Measurements from ENCODE around the gene AKR1C8. TPM values are rescaled to one million over a fixed set of nuclear protein-coding genes. Genes with fewer than 3 reads are reported as not detected.
"Not testable (repeated sequence)": the region's sequence is repeated elsewhere in the genome, so short reads cannot be mapped to it uniquely, and the experiment has no call there.

The AKR1C8 gene
- total RNA-seq, 1 donor from 2014 or later, result 0.55 TPM

DNA sequence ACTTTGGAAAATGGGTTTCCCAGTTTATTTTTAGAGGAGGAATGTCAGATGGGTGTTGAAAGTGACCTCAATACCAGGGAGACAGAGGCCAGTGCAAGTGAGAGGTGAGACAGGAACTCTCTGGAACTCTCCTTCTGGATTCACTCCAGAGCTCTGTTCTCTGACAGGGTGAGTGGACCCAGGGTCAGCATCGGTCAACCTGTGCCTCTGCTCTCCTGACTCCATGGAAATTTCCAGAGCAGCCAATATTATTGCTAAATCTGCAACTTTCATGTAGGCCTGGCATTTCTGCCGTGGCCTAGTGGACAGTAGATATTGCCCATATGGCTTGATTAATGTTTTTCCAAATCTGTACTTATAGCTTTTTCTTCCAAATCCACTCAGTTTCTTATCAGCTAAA, 31.9 kb upstream of the AKR1C8 start:
- Histone ChIP-seq H3K9me3 (no peaks in the 10 kb centered on the region), H3K27ac (no peak overlapping the region), H3K27me3 (no peaks in the 10 kb centered on the region), H3K4me3 (no peak overlapping the region), H3K36me3 (no peaks in the 10 kb centered on the region), H3K4me1 (no peaks in the 10 kb centered on the region)
- no peak for DNase-seq
- ATAC-seq, result no peak
- TF ChIP-seq, protein P1, sequence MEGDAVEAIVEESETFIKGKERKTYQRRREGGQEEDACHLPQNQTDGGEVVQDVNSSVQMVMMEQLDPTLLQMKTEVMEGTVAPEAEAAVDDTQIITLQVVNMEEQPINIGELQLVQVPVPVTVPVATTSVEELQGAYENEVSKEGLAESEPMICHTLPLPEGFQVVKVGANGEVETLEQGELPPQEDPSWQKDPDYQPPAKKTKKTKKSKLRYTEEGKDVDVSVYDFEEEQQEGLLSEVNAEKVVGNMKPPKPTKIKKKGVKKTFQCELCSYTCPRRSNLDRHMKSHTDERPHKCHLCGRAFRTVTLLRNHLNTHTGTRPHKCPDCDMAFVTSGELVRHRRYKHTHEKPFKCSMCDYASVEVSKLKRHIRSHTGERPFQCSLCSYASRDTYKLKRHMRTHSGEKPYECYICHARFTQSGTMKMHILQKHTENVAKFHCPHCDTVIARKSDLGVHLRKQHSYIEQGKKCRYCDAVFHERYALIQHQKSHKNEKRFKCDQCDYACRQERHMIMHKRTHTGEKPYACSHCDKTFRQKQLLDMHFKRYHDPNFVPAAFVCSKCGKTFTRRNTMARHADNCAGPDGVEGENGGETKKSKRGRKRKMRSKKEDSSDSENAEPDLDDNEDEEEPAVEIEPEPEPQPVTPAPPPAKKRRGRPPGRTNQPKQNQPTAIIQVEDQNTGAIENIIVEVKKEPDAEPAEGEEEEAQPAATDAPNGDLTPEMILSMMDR (IDR thresholded peaks at IDR 0.05), result no peak
- intact Hi-C loops (cut with DNase I), result no loop called here

DNA sequence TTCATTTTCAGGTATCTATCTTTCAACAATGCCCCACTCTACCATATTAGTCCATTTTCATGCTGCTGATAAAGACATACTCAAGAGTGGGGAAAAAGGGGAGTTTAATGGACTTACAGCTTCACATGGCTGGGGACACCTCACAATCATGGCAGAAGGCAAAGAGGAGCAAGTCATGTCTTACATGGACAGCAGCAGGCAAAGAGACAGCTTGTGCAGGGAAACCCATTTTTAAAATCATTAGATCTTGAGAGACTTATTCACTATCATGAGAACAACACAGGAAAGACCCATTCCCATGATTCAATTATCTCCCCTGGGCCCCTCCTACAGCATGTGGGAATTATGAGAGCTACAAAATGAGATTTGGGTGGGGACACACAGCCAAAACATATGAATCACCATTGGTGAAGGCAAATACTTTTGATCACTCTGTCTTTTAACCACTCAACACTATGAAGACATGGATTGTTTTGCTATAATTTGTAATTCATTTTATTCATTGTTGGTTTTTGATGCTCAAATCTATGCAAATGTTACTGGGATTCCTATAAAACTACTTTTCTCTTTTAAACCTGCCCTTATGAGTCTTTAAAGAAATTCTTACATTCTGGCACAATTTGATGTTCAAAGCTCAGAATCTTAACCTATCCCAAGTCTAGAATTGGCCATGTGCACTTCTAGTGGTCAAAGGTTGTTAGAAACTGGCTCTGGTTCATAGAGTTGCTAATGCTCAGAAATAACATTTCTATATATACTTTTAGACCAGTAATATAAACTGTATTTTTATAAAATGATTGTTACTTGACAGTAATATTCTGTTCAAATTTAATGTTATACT, 27.0 kb upstream of the AKR1C8 start:
- no peaks in the 10 kb centered on the region for H3K27me3 ChIP-seq
- no peaks in the 10 kb centered on the region for H3K4me1 ChIP-seq
- ATAC-seq (no peak), DNase-seq (no peak)
- H3K4me3 ChIP-seq, result no peak overlapping the region
- no peaks in the 10 kb centered on the region for H3K36me3 ChIP-seq
- TF ChIP-seq, protein P1 (IDR thresholded peaks at IDR 0.05), result no peak
- H3K27ac ChIP-seq, result no peak overlapping the region
- H3K9me3 ChIP-seq, result no peaks in the 10 kb centered on the region
- intact Hi-C loops (cut with DNase I), result no loop called here

DNA sequence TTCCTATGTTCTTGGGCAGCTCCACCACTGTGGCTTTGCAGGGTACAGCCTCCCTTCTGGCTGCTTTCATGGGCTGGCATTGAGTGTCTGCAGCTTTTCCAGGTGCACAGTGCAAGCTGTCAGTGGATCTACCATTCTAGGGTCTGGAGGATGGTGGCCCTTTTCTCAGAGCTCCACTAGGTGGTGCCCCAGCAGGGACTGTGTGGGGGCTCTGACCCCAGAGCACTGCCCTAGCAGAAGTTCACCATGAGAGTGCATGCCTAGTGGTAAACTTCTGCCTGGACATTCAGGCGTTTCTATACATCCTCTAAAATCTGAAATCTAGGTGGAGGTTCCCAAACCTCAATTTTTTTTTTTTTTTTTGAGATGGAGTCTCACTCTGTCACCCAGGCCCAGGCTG, 25.3 kb upstream of the AKR1C8 start:
- ATAC-seq, result peak; percentile 45
- H3K4me1 ChIP-seq; H3K4me3 ChIP-seq; DNase-seq; H3K9me3 ChIP-seq; H3K27me3 ChIP-seq; H3K36me3 ChIP-seq; intact Hi-C loops (cut with DNase I); H3K27ac ChIP-seq: not testable (repeated sequence)
- TF ChIP-seq, protein P1 (IDR thresholded peaks at IDR 0.05), result peak; percentile 8

DNA sequence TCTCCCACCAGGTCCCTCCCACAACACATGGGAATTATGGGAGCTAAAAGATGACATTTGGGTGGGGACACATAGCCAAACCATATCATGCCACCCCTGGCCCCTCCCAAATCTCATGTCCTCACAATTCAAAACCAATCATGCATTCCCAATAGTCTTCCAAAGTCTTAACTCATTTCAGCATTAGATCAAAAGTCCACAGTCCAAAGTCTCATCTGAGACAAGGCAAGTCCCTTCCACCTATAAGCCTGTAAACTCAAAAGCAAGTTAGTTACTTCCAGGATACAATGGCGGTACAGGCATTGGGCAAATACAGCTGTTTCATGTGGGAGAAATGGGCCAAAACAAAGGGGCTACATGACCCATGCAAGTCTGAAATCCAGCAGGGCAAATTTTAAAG, 24.8 kb upstream of the AKR1C8 start:
- not testable (repeated sequence) for H3K27me3 ChIP-seq

DNA sequence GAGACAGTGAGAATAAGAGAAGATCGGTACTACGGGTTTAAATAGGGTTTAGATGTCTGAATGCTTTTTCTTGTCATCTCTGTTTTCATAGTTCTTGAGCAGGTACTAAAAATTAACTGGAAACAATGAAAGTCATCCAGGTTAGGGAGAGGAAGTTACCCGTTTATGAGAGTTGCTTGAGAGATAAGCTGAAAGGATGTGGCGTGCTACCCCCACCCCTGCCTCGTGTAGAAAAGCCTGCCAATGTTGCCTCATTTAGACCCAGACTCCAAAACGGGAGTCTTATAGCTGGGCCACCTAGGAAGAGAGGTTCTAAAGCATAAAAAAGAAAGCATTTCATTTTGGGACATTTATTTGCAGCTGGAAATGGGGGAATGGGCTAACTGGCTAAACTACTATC, 21.8 kb upstream of the AKR1C8 start:
- Histone ChIP-seq H3K27ac (no peak overlapping the region), H3K4me1 (no peaks in the 10 kb centered on the region), H3K9me3 (no peaks in the 10 kb centered on the region), H3K27me3 (no peaks in the 10 kb centered on the region), H3K4me3 (no peak overlapping the region), H3K36me3 (no peaks in the 10 kb centered on the region)
- intact Hi-C loops (cut with DNase I), result no loop called here
- TF ChIP-seq, protein P1 (IDR thresholded peaks at IDR 0.05), result no peak
- ATAC-seq (no peak), DNase-seq (no peak)

More for the DNA sequence above, 24.8 kb upstream of the AKR1C8 start:
- ATAC-seq; H3K4me3 ChIP-seq; H3K4me1 ChIP-seq; H3K9me3 ChIP-seq; intact Hi-C loops (cut with DNase I); H3K27ac ChIP-seq; H3K36me3 ChIP-seq; DNase-seq: not testable (repeated sequence)

DNA sequence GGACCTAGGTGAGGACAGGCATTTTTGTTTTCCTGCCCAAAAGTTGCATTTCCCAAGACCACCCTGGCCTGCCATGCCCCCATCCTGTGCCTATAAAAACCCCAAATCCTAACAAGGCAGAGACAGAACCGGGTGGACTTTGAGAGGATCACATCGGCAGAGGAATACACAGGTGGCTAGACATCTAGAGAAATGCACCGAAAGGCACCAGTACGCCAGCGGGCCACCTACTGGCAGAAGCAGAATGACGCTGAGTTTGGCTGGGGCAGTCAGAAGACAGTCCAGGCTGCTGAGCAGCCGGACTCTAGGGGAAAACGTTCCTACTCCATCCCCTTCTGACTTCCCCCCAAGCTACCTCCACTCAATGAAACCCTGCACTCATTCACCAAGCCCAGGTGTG, 14.4 kb upstream of the AKR1C8 start:
- H3K4me3 ChIP-seq, result no peak overlapping the region
- H3K36me3 ChIP-seq, result no peaks in the 10 kb centered on the region
- intact Hi-C loops (cut with DNase I), result no loop called here
- H3K27me3 ChIP-seq, result no peaks in the 10 kb centered on the region
- no peak for DNase-seq
- H3K27ac ChIP-seq, result no peak overlapping the region
- ATAC-seq, result no peak
- H3K4me1 ChIP-seq, result no peaks in the 10 kb centered on the region
- H3K9me3 ChIP-seq, result no peaks in the 10 kb centered on the region
- TF ChIP-seq, protein P1 (IDR thresholded peaks at IDR 0.05), result no peak
